K562 (cell line): ENCODE data around the gene ZNF628. TPM values are rescaled to one million over a fixed set of nuclear protein-coding genes. Genes with fewer than 3 reads are reported as not detected.

Source experiments
- ATAC-seq: fragments of 200-7000 bp; cut with Tn5 transposase; 3 replicates; pipeline ENCODE4 v1.9.1; 2020; ENCODE audit warnings: moderate library complexity
- BruUV-seq: library from RNA; stranded (reverse); fragments of 400-500 nt; replicated peaks from 2 replicates; lab custom pipeline; 2021; lab: Mats Ljungman, UMichigan
- CTCF ChIA-PET: fragments of 300-600 bp; formaldehyde crosslinking; extraction: SDS; loops from one replicate; lab custom pipeline; 2021; ENCODE audit warnings: low intra/inter-chr PET ratio; lab: Yijun Ruan, JAX
- POLR2A ChIA-PET: fragments of 300-600, 350-650 bp; sonication (Branson Sonifier 250); formaldehyde crosslinking; extraction: SDS; loops from one replicate; lab custom pipeline; 2021; ENCODE audit warnings: antibody characterized with exemption, inconsistent platforms; lab: Yijun Ruan, JAX
- DNase-seq, 4 experiments: peaks; one replicate each; pipeline versions ENCODE4 v3.0.0 to v3.0.0-alpha.2; 2011 to 2018; ENCODE audit warnings: low spot score in 3 of 4, mixed read lengths in 3 of 4; ENCODE audit errors: extremely low read depth in 1 of 4
- FAIRE-seq: peaks from 2 replicates; lab custom pipeline; 2011; peaks lifted over from hg19 to GRCh38; lab: Jason Lieb, UNC
- H2AFZ ChIP-seq: 2 replicates; pipeline ENCODE4 v1.6.0; 2011; ENCODE audit warnings: low read depth, low read length, control low read depth, inconsistent platforms
- H3K27ac ChIP-seq: fragments of 200-600 bp; 3 replicates; pipeline ENCODE4 v1.8.0; 2011; ENCODE audit warnings: low read depth, mild to moderate bottlenecking, control low read depth, inconsistent platforms, low read length, moderate library complexity, mixed read lengths; ENCODE audit errors: extremely low read depth
- H3K27me3 ChIP-seq, 2 experiments: fragments of 300-600 bp in 1 of 2; 2 replicates in 1 of 2; 3 replicates in 1 of 2; pipeline versions ENCODE4 v1.6.0 to v1.8.0; 2011; ENCODE audit warnings: inconsistent platforms in 2 of 2, low read length in 2 of 2, mild to moderate bottlenecking in 1 of 2, mixed read lengths in 1 of 2, moderate library complexity in 1 of 2; ENCODE audit not compliant: control insufficient read depth in 2 of 2, insufficient read depth in 2 of 2
- H3K36me3 ChIP-seq: fragments of 300-600 bp; 3 replicates; pipeline ENCODE4 v1.8.0; 2011; ENCODE audit warnings: mild to moderate bottlenecking, low read length, inconsistent platforms; ENCODE audit not compliant: control insufficient read depth, insufficient read depth
- H3K4me1 ChIP-seq, 2 experiments: fragments of 200-600 bp in 1 of 2; replicated peaks in 1 of 2; 2 replicates in 1 of 2; 3 replicates in 1 of 2; pipeline versions ENCODE4 v1.5.1 to v1.8.0; 2011; ENCODE audit warnings: inconsistent platforms in 2 of 2, low read length in 2 of 2, mild to moderate bottlenecking in 1 of 2, mixed read lengths in 1 of 2, moderate library complexity in 1 of 2; ENCODE audit not compliant: control insufficient read depth in 2 of 2, insufficient read depth in 2 of 2
- H3K4me2 ChIP-seq: 2 replicates; pipeline ENCODE4 v1.6.1; 2011; ENCODE audit warnings: low read length, control low read depth, inconsistent platforms, mixed read lengths; ENCODE audit not compliant: insufficient read depth
- H3K4me3 ChIP-seq: fragments of 200-600 bp; sonication (generic), shearing (Covaris generic); 2 replicates; pipeline ENCODE4 v1.5.1; 2016; ENCODE audit warnings: control low read depth, inconsistent platforms
- H3K79me2 ChIP-seq: fragments of 200-600 bp; 3 replicates; pipeline ENCODE4 v1.8.0; 2011; ENCODE audit warnings: low read length, inconsistent platforms; ENCODE audit not compliant: control insufficient read depth, insufficient read depth
- H3K9ac ChIP-seq, 2 experiments: 2 replicates each; pipeline versions ENCODE4 v1.6.0 to v1.6.1; 2011; ENCODE audit warnings: low read depth in 2 of 2, low read length in 2 of 2, control low read depth in 1 of 2, inconsistent platforms in 1 of 2, mild to moderate bottlenecking in 1 of 2, mixed read lengths in 1 of 2; ENCODE audit not compliant: insufficient read depth in 1 of 2
- H3K9me1 ChIP-seq: one replicate; pipeline ENCODE4 v1.6.0; 2011; ENCODE audit warnings: inconsistent platforms, mild to moderate bottlenecking, low read length, moderate library complexity; ENCODE audit not compliant: control insufficient read depth, insufficient read depth
- H3K9me3 ChIP-seq: replicated peaks from 2 replicates; pipeline ENCODE4 v1.5.1; 2011; ENCODE audit warnings: low read depth, low read length, inconsistent platforms; ENCODE audit not compliant: control insufficient read depth, insufficient read depth
- H4K20me1 ChIP-seq: replicated peaks from 2 replicates; pipeline ENCODE4 v1.6.1; 2011; ENCODE audit warnings: low read length, inconsistent platforms, mixed read lengths; ENCODE audit not compliant: control insufficient read depth, insufficient read depth
- BCOR ChIP-seq: fragments of 450-650 bp; IDR thresholded peaks from 2 replicates; pipeline ENCODE4 v1.6.1; 2016
- SAFB2 ChIP-seq: fragments of 200-400 bp; formaldehyde crosslinking; IDR thresholded peaks from 2 replicates; pipeline ENCODE4 v1.6.1; 2018; ENCODE audit warnings: borderline replicate concordance, low read length, low read depth, moderate library complexity; ENCODE audit not compliant: severe bottlenecking
- TFAP4 ChIP-seq: sonication (generic); formaldehyde crosslinking; IDR thresholded peaks from 2 replicates; pipeline ENCODE4 v1.8.0; 2022; ENCODE audit warnings: missing genetic modification reagents, mild to moderate bottlenecking, moderate library complexity, borderline replicate concordance
- ZBTB33 ChIP-seq: sonication (generic); formaldehyde crosslinking; IDR thresholded peaks from 2 replicates; pipeline ENCODE4 v1.8.1; 2023; ENCODE audit warnings: mild to moderate bottlenecking, missing genetic modification reagents
- ZFP36 ChIP-seq: fragments of 150-350 bp; IDR thresholded peaks from 2 replicates; pipeline ENCODE4 v1.6.1; 2018; ENCODE audit warnings: low read length, low read depth; ENCODE audit not compliant: partially characterized antibody
- WGBS: fragments of 100-300 bp; shearing (Covaris generic); methylation state at CpG from one replicate; pipeline ENCODE4 v1.1.6; 2016; ENCODE audit warnings: low coverage, mixed read lengths; ENCODE audit not compliant: insufficient coverage; ENCODE audit errors: missing lambda C conversion rate; 5-methylcytosine and 5-hydroxymethylcytosine counted together
- in situ Hi-C: fragments of 300-500 bp; cut with MboI; formaldehyde crosslinking; loops from 4 replicates; pipeline ENCODE4 v1.15.0; 2018; ENCODE audit warnings: inconsistent platforms, mixed read lengths
- intact Hi-C: fragments of 100-400 bp; cut with micrococcal nuclease; formaldehyde crosslinking; loops from 2 replicates; pipeline ENCODE4 v1.14.2; 2022
- polyA plus RNA-seq, 8 experiments: library from polyadenylated mRNA; depleted of rRNA in 4 of 8; stranded (reverse) in 5 of 8; unstranded in 3 of 8; fragments of >200 nt; fragmentation: Nextera tagmentation in 2 of 8; fragmentation: Illumina TruSeq in 1 of 8; extraction: Ambion mirVana in 2 of 8; extraction: Trizol in 1 of 8; gene quantifications; 2 replicates each; pipeline versions ENCODE4 v1.2.1 to v1.2.3, GENCODE V29; 2011 to 2014; ENCODE audit warnings: inconsistent platforms in 1 of 8, missing spikeins in 1 of 8
- total RNA-seq, 7 experiments: library from RNA; depleted of rRNA in 6 of 7; stranded (reverse); fragments of >200 nt in 6 of 7; fragmentation: Illumina TruSeq in 2 of 7; extraction: Trizol in 2 of 7; gene quantifications; 2 replicates each; pipeline versions ENCODE4 v1.2.1 to v1.2.3, GENCODE V29; 2011 to 2021; ENCODE audit warnings: low replicate concordance in 1 of 7

ZNF628 gene
- total and polyA plus RNA-seq, 9 of the 15 experiments (the other 6 are each of a cell fraction or from before 2014, with no cell fraction given): 0.13 to 13.6 (median 2.2) TPM; not detected in 3

GRCh38 chr19:55472463-55472862 is 4.0 kb upstream of the ZNF628 start:
- Histone ChIP-seq H2AFZ (no peak overlapping the region), H3K27me3 (no peaks in the 10 kb centered on the region), H4K20me1 (no peaks in the 10 kb centered on the region), H3K27ac (no peak overlapping the region), H3K4me2 (no peak overlapping the region), H3K4me1 (peaks cover 27 to 42% of the 10 kb centered on the region in 2 experiments), H3K79me2 (no peaks in the 10 kb centered on the region), H3K4me3 (no peak overlapping the region), H3K9me1 (no peaks in the 10 kb centered on the region), H3K9ac (peak overlapping the region in 1 of 2 experiments; percentile 55; a peak in 1 of 4 replicates), H3K36me3 (no peaks in the 10 kb centered on the region; the same call in 2 of the 3 replicates), H3K9me3 (no peaks in the 10 kb centered on the region)
- WGBS: 79% methylated on average over 8 of the region's 8 CpGs
- POLR2A ChIA-PET: no interaction called here
- no peak for FAIRE-seq
- CTCF ChIA-PET: no interaction called here
- ATAC-seq: no peak
- intact Hi-C loops (no loop called here), in situ Hi-C loops (no loop called here)
- no peak for DNase-seq
- BruUV-seq: no TSS peak
- TF ChIP-seq SAFB2 (no peak), ZFP36 (peak; percentile 78), BCOR (peak; percentile 48; the same call in 1 of the 2 replicates)

- WGBS: 62% methylated on average over 13 of the region's 16 CpGs
- Histone ChIP-seq H2AFZ (peak overlapping the region; percentile 40; the same call in 1 of the 2 replicates), H3K4me1 (peaks cover 27 to 42% of the 10 kb centered on the region in 2 experiments), H3K9me1 (no peaks in the 10 kb centered on the region), H3K9me3 (no peaks in the 10 kb centered on the region), H3K27ac (no peak overlapping the region), H3K9ac (peak overlapping the region in 1 of 2 experiments; percentile 66; a peak in 2 of 4 replicates), H3K27me3 (no peaks in the 10 kb centered on the region), H3K79me2 (peaks cover 9% of the 10 kb centered on the region), H3K36me3 (no peaks in the 10 kb centered on the region; the same call in 1 of the 3 replicates), H3K4me3 (no peak overlapping the region), H4K20me1 (no peaks in the 10 kb centered on the region), H3K4me2 (no peak overlapping the region)
- ChIA-PET POLR2A (no interaction called here), CTCF (no interaction called here)
- peak; percentile 68; the same call in 1 of the 2 replicates for TF ChIP-seq TFAP4
- no peak for TF ChIP-seq ZBTB33 (CRISPR knock-in tag)
- intact Hi-C loops: no loop called here
- DNase-seq (no peak), FAIRE-seq (no peak), ATAC-seq (no peak)
- in situ Hi-C loops: no loop called here
- no TSS peak for BruUV-seq
Observed at GRCh38 chr19:55473225-55474012, 3.0 kb upstream of the ZNF628 start.
